Ishikawa (cell line): ENCODE data around the gene ZNRF2.

Experiments
- EGR1 ChIP-seq: IDR thresholded peaks from 2 replicates; pipeline ENCODE4 v1.6.1; 2012
- FOXM1 ChIP-seq: IDR thresholded peaks from 2 replicates; pipeline ENCODE4 v1.6.1; 2012; ENCODE audit warnings: low read depth, borderline replicate concordance
- ZBTB7A ChIP-seq: IDR thresholded peaks from 2 replicates; pipeline ENCODE4 v1.6.1; 2012; ENCODE audit warnings: low read depth
- TF ChIP-seq, protein P1 (sequence below): IDR thresholded peaks from 2 replicates; pipeline ENCODE4 v1.6.1; 2012

GRCh38 chr7:30260246-30260768 is 24.1 kb upstream of the ZNRF2 start:
- TF ChIP-seq, protein P1, sequence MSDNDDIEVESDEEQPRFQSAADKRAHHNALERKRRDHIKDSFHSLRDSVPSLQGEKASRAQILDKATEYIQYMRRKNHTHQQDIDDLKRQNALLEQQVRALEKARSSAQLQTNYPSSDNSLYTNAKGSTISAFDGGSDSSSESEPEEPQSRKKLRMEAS, result no peak
- TF ChIP-seq FOXM1, result no peak
- no peak for TF ChIP-seq ZBTB7A
- TF ChIP-seq EGR1, result no peak
